Liver (tissue), 3 donors: ENCODE results near the gene DIAPH2.

ENCODE experiments used
- CTCF ChIP-seq: fragments of 150-350 bp; IDR thresholded peaks from 2 replicates; pipeline ENCODE4 v1.5.1; 2017; ENCODE audit warnings: improper control_type of control experiment, low read depth, low read length; ENCODE audit not compliant: missing input control
- RAD21 ChIP-seq, 2 donors: IDR thresholded peaks; 2 replicates each; pipeline ENCODE4 v1.6.1; 2016; ENCODE audit warnings: antibody characterized with exemption in 2 of 2, mild to moderate bottlenecking in 2 of 2
- donor health status: healthy.
- donor health status: healthy.

GRCh38 chrX:96807318-96807717 is 122.7 kb downstream of the DIAPH2 start:
- TF ChIP-seq CTCF (no peak), RAD21 (IDR thresholded peaks at IDR 0.05) (no peak)
